Fibroblast of the conjunctiva (primary cell): ENCODE data around the gene WRAP53.

ENCODE experiments used
- DNase-seq: peaks from one replicate; pipeline ENCODE4 v3.0.0-alpha.2; 2010; ENCODE audit warnings: low read depth

Gene WRAP53

GRCh38 chr17:7684851-7685532 lies 3.3 kb upstream of the WRAP53 start:
- DNase-seq: no peak

DNA sequence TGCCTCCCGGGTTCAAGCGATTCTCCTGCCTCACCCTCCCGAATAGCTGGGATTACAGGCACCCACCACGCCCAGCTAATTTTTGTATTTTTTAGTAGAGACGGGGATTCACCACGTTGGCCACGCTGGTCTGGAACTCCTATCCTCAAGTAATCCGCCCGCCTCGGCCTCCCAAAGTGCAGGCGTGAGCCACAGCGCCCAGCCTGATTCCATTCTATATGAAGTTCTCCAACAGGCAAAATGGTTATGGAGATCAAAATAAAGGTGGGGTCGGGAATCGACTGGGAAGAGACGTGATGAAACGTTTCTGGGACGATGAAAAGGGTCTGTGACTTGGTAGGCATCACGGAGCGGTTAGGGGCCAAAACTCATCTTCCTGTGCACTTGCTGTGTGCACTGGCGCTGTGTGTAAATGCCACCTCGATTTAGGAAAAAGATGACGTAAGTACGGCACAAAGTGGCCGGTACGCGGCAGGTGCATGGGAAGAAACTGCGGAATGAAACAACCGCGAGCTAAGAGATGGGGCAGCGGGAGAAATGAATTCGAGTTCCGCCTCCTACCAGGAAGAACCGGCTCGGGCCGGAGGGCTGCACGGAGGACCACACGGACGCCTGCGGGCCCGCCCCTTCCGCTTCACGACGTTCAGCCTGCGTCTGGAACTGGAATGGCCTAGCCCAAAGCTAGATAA lies 2.6 kb upstream of the WRAP53 start:
- peak; percentile 89 for DNase-seq

DNA sequence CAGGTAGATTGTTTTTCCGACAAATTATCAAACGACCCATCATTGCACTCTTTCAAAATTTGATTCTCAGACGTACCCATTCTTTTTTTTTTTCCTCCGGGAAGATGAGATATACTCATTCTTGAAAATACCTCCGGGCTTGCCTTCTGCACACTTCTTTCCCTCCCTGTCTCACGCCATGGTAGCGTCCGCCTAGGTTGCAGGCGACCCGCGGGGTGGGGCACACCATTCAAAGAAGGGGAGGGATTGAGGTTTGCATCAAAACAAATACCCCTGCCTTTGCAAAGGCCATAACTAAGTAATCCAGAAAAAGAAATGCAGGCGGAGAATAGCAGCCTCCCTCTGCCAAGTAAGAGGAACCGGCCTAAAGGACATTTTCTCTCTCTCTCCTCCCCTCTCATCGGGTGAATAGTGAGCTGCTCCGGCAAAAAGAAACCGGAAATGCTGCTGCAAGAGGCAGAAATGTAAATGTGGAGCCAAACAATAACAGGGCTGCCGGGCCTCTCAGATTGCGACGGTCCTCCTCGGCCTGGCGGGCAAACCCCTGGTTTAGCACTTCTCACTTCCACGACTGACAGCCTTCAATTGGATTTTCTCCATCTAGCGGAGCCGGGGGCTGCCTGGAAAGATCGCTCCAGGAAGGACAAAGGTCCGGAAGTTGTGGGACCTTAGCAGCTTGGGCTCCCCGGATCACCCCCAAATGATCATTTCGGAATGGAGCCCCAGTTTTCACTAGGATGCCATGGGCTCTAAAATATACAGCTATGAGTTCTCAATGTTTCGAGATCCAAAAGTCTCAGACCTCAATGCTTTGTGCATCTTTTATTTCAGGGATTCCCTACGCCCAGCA lies 1.8 kb upstream of the WRAP53 start:
- DNase-seq: peak; percentile 60

DNA sequence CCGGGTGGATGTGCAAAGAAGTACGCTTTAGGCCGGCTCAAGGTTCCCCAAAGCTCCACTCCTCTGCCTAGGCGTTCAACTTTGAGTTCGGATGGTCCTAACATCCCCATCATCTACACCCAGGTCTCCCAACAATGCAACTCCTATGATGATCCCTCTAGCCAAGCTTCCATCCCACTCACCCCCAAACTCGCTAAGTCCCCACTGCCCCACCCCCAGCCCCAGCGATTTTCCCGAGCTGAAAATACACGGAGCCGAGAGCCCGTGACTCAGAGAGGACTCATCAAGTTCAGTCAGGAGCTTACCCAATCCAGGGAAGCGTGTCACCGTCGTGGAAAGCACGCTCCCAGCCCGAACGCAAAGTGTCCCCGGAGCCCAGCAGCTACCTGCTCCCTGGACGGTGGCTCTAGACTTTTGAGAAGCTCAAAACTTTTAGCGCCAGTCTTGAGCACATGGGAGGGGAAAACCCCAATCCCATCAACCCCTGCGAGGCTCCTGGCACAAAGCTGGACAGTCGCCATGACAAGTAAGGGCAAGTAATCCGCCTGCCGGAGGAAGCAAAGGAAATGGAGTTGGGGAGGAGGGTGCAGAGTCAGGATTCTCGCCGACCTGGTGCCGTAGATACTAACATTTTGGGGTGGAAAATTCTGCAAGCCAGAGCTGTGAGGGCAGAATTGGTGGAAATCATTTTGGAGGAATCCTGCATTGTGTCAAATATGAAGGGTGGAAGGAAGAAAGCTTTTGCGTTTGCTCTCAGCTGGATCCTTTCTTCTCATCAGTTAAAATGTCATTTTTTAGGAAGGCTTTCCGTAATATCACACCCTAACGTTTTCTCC lies 987 bp upstream of the WRAP53 start, which contains the start of gene TP53:
Gene TP53 (minus strand): TSS at position 419 of the 836 bp plus-strand sequence. CDS start 10,896 bp downstream, outside the sequence.
- peak; percentile 91 for DNase-seq

- DNase-seq: no peak
Observed at GRCh38 chr17:7688808-7689316, 585 bp downstream of the WRAP53 start.

GRCh38 chr17:7695586-7695985 lies 7.3 kb downstream of the WRAP53 start:
- DNase-seq: no peak

- no peak for DNase-seq
Observed at GRCh38 chr17:7697828-7698588, 9.7 kb downstream of the WRAP53 start.

GRCh38 chr17:7700510-7700909 lies 12.2 kb downstream of the WRAP53 start:
- DNase-seq: no peak

DNA sequence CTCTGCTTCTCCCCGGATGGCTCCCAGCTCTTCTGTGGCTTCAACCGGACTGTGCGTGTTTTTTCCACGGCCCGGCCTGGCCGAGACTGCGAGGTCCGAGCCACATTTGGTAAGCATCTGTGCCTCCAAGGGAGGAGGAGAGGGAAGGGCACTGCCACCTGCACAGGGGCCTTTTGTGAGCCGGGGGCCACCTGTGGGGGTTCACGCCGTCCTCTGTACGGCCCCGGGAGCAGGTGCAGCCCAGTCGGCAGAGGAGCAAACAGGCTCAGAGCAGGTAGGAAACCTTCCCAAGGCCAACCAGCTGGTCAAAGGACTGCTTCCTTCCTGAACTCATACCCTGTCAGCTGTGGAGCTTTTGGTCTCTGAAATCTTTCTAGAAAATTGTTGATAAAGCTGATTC lies 13.4 kb downstream of the WRAP53 start:
- no peak for DNase-seq

GRCh38 chr17:7702776-7703175 lies 14.5 kb downstream of the WRAP53 start:
- DNase-seq: no peak

DNA sequence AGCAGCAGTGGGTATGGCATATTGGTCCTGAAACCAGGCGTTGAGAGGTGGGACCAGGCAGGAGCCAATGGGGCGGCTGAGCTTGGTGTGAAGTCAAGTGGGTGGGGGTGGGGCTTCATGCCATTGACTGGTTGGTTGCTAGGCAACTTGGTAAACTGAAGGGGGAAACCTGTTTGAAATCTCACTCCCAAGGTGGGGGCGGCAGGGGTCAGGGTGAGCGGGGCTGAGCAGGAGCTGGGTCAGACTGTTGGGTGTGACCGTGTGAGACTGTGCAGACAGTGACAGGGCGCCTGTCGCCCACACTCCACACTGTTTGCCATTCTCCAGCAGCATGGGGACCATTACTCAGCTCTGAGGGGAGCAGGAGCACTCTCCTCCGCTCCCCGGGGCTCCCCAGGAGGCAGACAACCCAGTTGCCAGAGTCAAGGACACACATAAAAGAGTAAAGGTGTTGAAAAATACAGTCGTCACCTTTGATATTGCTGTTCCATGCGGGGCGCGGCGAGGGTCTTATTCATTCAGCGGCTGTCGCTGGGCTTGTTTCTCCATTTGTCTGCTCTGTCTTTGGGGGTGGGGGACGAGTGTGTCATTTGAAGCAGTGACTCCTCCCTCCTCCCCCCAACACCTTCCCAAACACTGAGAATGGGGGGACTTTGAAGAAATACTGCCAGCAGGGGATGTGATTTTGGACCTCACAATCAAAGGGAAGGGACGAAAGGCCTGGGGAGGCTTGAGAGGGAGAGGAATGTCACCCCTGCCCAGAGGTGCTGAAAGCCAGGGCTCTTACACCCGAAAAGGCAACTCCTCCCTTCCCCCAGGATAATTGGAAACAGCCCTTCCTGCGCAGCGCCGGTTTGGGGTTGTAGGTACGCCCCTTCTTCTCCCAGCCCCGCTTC lies 15.6 kb downstream of the WRAP53 start:
- peak; percentile 63 for DNase-seq

DNA sequence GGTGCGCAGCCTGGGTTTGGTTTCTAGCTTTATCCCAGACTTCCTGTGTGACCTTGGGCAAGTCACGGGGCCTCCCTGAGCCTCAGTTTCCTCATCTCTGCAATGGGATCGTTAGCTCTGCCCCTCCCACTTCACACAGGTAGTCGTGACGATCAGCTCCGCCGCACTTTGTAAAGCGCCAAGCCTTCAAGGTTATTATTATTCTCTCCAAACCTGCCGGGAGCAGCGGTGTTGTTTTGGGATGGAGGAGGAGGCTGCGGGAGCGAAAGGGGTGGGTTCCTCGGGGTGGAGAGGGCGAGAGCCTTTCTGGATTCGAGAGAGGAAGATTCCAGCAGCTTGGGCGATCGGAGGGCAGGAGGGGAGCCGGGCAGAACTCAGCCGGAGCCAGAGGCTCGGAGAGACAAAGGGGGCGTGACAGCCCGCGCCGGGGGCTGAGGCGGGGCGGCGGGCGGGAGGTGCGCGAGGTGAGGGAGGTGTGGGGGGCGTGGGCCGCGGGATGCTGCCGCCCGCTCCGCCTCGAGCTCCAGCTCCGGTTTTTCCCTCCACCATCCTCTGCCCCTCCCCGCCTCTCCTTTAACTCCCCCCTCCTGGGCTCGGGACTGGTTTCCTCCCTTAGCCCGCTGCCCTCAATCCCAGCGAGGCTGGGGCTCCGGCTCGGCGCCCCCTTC lies 16.5 kb downstream of the WRAP53 start, which contains the start of gene EFNB3:
Gene EFNB3 (plus strand): TSS at position 602 of the 668 bp plus-strand sequence. CDS start 397 bp downstream, outside the sequence.
- no peak for DNase-seq

DNA sequence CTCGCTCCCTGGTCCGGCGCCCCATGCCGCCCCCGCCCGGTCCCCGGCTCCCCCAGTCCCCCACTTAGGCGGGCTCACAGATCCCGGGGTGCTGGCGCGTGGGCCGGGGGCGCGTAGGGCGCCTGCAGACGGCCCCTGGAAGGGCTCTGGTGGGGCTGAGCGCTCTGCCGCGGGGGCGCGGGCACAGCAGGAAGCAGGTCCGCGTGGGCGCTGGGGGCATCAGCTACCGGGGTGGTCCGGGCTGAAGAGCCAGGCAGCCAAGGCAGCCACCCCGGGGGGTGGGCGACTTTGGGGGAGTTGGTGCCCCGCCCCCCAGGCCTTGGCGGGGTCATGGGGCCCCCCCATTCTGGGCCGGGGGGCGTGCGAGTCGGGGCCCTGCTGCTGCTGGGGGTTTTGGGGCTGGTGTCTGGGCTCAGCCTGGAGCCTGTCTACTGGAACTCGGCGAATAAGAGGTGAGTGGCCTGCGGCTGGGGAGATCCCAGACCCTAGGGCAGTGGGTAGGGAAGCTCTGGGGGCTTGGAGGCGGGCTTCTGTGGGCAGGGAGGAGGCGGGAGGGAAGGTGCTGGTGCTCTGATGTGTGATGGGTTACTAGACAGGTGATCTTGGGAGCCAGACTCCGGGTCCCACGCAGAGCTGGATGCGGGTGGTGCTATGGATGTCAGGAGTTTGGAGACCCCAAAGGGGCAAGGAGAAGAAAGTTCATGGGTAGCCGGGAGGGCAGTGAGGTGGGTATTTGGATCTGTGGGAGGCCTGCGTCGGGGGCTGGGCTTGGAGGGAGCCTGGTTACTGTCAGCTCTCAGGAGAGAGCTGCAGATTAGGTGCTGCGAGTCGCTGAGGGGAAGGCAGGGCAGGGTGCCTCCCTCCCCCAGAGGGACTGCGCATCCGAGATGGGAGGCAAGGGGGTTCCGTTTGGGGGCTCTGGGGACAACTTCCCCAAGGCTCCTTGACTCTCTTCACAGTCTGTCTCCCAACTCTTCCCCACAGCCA lies 17.3 kb downstream of the WRAP53 start:
- DNase-seq: no peak

DNA sequence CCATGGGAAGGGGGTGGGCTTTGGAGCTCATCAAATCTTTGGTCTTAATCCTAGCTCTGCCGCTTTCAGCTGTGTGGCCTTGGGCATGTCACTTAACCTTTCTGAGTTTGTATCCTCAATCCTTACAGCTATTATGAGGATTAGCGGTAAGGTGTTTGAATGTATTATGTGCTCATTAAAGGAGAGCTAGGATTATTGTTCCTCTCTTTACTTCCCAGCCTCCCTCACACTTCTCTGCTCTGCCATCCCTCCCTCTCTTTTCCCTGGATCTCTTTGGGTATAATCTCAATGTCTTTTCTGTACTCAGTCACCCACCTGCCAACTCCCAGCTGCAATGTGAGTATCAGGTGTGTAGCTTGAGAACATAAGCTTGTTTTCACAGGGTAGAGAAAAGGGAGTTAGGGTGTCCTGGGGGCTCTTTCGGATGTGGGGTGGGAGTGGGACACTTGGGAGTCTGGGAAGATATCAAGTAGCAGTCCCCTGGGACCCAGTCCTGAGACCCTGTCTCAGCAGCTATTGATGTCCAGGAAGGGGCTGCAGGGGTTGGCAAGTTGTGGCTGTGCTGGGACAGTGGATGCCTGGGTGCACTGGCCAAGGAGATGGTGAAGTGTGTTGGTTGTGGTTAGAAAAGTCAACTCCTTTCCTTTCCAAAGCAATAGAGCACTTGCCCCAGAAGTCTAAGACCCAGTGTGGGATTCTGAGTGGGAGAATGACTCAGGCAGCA lies 18.5 kb downstream of the WRAP53 start:
- no peak for DNase-seq

GRCh38 chr17:7707446-7707845 lies 19.2 kb downstream of the WRAP53 start:
- DNase-seq: no peak

- DNase-seq: no peak
Observed at GRCh38 chr17:7707858-7708750, 19.8 kb downstream of the WRAP53 start.
